K562 (cell line): ENCODE results near the gene CEP43. TPM values are rescaled to one million over a fixed set of nuclear protein-coding genes. Genes with fewer than 3 reads are reported as not detected.
A peak's percentile ranks its signal among the peaks of the same experiment; 100 is the strongest.

Source experiments
- CSDE1 ChIP-seq, 2 experiments: fragments of 450-650 bp; IDR thresholded peaks; 2 replicates each; pipeline ENCODE4 v1.6.1; 2016; ENCODE audit warnings: mild to moderate bottlenecking in 1 of 2
- HDAC6 ChIP-seq: IDR thresholded peaks from 2 replicates; pipeline ENCODE4 v1.6.1; 2012; ENCODE audit warnings: low read depth, mild to moderate bottlenecking, control low read depth, inconsistent platforms, low read length, moderate library complexity
- HDGF ChIP-seq: fragments of 450-650 bp; IDR thresholded peaks from 2 replicates; pipeline ENCODE4 v1.6.1; 2016
- HNRNPLL ChIP-seq: fragments of 200-400 bp; formaldehyde crosslinking; IDR thresholded peaks from 2 replicates; pipeline ENCODE4 v1.6.1; 2017; ENCODE audit warnings: low read length, low read depth, mild to moderate bottlenecking; ENCODE audit not compliant: poor library complexity, severe bottlenecking
- MCM5 ChIP-seq: fragments of 450-650 bp; IDR thresholded peaks from 2 replicates; pipeline ENCODE4 v1.6.1; 2016; ENCODE audit warnings: low read depth
- MED1 ChIP-seq: sonication (generic); formaldehyde crosslinking; IDR thresholded peaks from 2 replicates; pipeline ENCODE4 v1.8.1; 2023; ENCODE audit warnings: missing genetic modification reagents, borderline replicate concordance
- NFYB ChIP-seq: IDR thresholded peaks from 2 replicates; pipeline ENCODE4 v1.6.1; 2011; ENCODE audit warnings: mild to moderate bottlenecking, moderate library complexity; ENCODE audit not compliant: insufficient read length; ENCODE audit errors: extremely low read depth
- RAD21 ChIP-seq, 2 experiments: fragments of 250-450 bp in 1 of 2; fragments of 450-650 bp in 1 of 2; sonication (Bioruptor Pico) in 1 of 2; formaldehyde crosslinking in 1 of 2; IDR thresholded peaks in 1 of 2; conservative IDR thresholded peaks in 1 of 2; 2 replicates each; pipeline versions ENCODE4 v1.4.0 to v1.8.0; 2020 to 2022; ENCODE audit warnings: mild to moderate bottlenecking in 2 of 2, moderate library complexity in 1 of 2
- SLC30A9 ChIP-seq: fragments of 250-450 bp; sonication (Bioruptor Pico); IDR thresholded peaks from 2 replicates; pipeline ENCODE4 v1.8.0; 2022; ENCODE audit warnings: mild to moderate bottlenecking, moderate library complexity
- TBL1XR1 ChIP-seq, 2 experiments: IDR thresholded peaks; 2 replicates each; pipeline ENCODE4 v1.6.1; 2012; ENCODE audit warnings: improper control_type of control experiment in 2 of 2, low read length in 2 of 2, mild to moderate bottlenecking in 1 of 2
- ZNF583 ChIP-seq: fragments of 250-450 bp; sonication (Bioruptor Pico); IDR thresholded peaks from 2 replicates; pipeline ENCODE4 v1.4.0; 2020
- ZNF644 ChIP-seq: fragments of 200-800 bp; sonication (Bioruptor generic); IDR thresholded peaks from 2 replicates; pipeline ENCODE4 v1.6.1; 2016; ENCODE audit warnings: low read depth, missing genetic modification characterization, missing compliant biosample characterization
- ZNF76 ChIP-seq: fragments of 250-450 bp; sonication (Bioruptor Pico); IDR thresholded peaks from 2 replicates; pipeline ENCODE4 v1.4.0; 2020; ENCODE audit warnings: mild to moderate bottlenecking, moderate library complexity, borderline replicate concordance
- polyA plus RNA-seq, 8 experiments: library from polyadenylated mRNA; depleted of rRNA in 4 of 8; stranded (reverse) in 5 of 8; unstranded in 3 of 8; fragments of >200 nt; fragmentation: Nextera tagmentation in 2 of 8; fragmentation: Illumina TruSeq in 1 of 8; extraction: Ambion mirVana in 2 of 8; extraction: Trizol in 1 of 8; gene quantifications; 2 replicates each; pipeline versions ENCODE4 v1.2.1 to v1.2.3, GENCODE V29; 2011 to 2014; ENCODE audit warnings: inconsistent platforms in 1 of 8, missing spikeins in 1 of 8
- total RNA-seq, 7 experiments: library from RNA; depleted of rRNA in 6 of 7; stranded (reverse); fragments of >200 nt in 6 of 7; fragmentation: Illumina TruSeq in 2 of 7; extraction: Trizol in 2 of 7; gene quantifications; 2 replicates each; pipeline versions ENCODE4 v1.2.1 to v1.2.3, GENCODE V29; 2011 to 2021; ENCODE audit warnings: low replicate concordance in 1 of 7
- TF ChIP-seq, protein P1 (sequence below): fragments of 450-650 bp; formaldehyde crosslinking; IDR thresholded peaks from 2 replicates; pipeline ENCODE4 v1.4.0; 2020; ENCODE audit warnings: mild to moderate bottlenecking, moderate library complexity
- TF ChIP-seq, protein P2 (sequence below): fragments of 450-650 bp; IDR thresholded peaks from 2 replicates; pipeline ENCODE4 v1.6.1; 2017; ENCODE audit warnings: mild to moderate bottlenecking, moderate library complexity
- TF ChIP-seq, protein P3 (sequence below): fragments of 250-450 bp; sonication (Bioruptor Pico); IDR thresholded peaks from 2 replicates; pipeline ENCODE4 v1.5.0; 2020; ENCODE audit warnings: mild to moderate bottlenecking

The CEP43 gene
- total and polyA plus RNA-seq, 9 of the 15 experiments (the other 6 are each of a cell fraction or from before 2014, with no cell fraction given), result 15.2 to 55.7 (median 47.4) TPM

DNA sequence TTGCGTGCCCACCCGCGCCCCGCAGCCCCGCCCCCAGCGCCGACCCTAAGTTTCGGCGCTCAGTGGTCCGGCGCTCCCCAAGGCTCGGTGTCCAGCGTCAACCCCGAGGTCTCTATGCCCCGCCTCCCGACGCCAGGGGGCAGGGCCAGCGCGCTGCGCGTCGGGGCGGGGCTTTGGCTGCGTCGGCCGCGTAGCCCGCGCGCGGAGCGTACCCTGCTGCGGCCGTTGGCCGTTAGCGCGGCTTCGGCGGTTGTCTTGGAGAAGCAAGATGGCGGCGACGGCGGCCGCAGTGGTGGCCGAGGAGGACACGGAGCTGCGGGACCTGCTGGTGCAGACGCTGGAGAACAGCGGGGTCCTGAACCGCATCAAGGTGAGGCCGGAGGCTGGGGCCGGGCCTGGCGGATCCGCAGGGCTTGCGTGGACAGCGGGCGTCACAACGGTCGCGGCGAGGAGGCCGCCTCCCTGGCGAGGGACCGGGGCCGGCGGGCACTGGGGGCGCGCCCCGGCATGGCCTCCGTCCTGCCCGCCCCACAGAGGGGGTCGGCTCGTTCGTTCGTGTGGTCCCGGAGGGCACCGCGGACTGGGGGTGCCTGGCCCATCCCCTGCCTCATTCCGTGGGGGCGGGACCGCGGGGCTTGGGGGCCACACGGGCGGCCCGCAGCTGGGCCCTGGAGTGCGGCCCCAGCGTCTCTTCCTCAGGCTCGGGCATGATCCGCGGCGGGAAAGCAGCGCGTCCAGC, at the start of gene CEP43 (continued):
- no peak for TF ChIP-seq MED1 (CRISPR knock-in tag)
- TF ChIP-seq, protein P1, sequence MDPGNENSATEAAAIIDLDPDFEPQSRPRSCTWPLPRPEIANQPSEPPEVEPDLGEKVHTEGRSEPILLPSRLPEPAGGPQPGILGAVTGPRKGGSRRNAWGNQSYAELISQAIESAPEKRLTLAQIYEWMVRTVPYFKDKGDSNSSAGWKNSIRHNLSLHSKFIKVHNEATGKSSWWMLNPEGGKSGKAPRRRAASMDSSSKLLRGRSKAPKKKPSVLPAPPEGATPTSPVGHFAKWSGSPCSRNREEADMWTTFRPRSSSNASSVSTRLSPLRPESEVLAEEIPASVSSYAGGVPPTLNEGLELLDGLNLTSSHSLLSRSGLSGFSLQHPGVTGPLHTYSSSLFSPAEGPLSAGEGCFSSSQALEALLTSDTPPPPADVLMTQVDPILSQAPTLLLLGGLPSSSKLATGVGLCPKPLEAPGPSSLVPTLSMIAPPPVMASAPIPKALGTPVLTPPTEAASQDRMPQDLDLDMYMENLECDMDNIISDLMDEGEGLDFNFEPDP (CRISPR knock-in tag), result no peak
- no peak for TF ChIP-seq RAD21 (CRISPR knock-in tag; conservative IDR thresholded peaks at IDR 0.05 in 1 of 2, IDR thresholded peaks at IDR 0.05 in 1 of 2)
- TF ChIP-seq, protein P2, sequence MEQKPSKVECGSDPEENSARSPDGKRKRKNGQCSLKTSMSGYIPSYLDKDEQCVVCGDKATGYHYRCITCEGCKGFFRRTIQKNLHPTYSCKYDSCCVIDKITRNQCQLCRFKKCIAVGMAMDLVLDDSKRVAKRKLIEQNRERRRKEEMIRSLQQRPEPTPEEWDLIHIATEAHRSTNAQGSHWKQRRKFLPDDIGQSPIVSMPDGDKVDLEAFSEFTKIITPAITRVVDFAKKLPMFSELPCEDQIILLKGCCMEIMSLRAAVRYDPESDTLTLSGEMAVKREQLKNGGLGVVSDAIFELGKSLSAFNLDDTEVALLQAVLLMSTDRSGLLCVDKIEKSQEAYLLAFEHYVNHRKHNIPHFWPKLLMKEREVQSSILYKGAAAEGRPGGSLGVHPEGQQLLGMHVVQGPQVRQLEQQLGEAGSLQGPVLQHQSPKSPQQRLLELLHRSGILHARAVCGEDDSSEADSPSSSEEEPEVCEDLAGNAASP, result no peak
- no peak for TF ChIP-seq ZNF644 (tag)
- 0 out of 2 replicates have a peak, but pooled peaks have one; percentile 21 for TF ChIP-seq SLC30A9 (CRISPR knock-in tag)
- TF ChIP-seq CSDE1 (IDR thresholded peaks at IDR 0.05), result peak in 1 of 2 experiments; percentile 50; a peak in 1 of 4 replicates
- TF ChIP-seq NFYB, result no peak
- TF ChIP-seq HDGF, result no peak
- TF ChIP-seq, protein P3, sequence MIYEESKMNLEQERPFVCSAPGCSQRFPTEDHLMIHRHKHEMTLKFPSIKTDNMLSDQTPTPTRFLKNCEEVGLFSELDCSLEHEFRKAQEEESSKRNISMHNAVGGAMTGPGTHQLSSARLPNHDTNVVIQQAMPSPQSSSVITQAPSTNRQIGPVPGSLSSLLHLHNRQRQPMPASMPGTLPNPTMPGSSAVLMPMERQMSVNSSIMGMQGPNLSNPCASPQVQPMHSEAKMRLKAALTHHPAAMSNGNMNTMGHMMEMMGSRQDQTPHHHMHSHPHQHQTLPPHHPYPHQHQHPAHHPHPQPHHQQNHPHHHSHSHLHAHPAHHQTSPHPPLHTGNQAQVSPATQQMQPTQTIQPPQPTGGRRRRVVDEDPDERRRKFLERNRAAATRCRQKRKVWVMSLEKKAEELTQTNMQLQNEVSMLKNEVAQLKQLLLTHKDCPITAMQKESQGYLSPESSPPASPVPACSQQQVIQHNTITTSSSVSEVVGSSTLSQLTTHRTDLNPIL (CRISPR knock-in tag), result no peak
- TF ChIP-seq MCM5, result no peak
- no peak for TF ChIP-seq HDAC6
- peak; percentile 42; the same call in 1 of the 2 replicates for TF ChIP-seq ZNF76
- no peak for TF ChIP-seq ZNF583
- TF ChIP-seq TBL1XR1 (IDR thresholded peaks at IDR 0.05; ENCODE audit: low read length in 2 of 2), result no peak; a peak in 3 of 4 replicates
- TF ChIP-seq HNRNPLL, result peak; percentile 100
